Endodermal cell (in vitro differentiated cells): ENCODE data around the gene MPPE1. TPM values are rescaled to one million over a fixed set of nuclear protein-coding genes. Genes with fewer than 3 reads are reported as not detected.

Experiments
- DNase-seq: peaks from one replicate; pipeline ENCODE4 v3.0.0-alpha.2; 2017
- H3K27ac ChIP-seq: 2 replicates; pipeline ENCODE4 v1.5.1; 2013; ENCODE audit warnings: mild to moderate bottlenecking, low read depth, low read length, moderate library complexity
- H3K27me3 ChIP-seq: 2 replicates; pipeline ENCODE4 v1.6.1; 2013; ENCODE audit warnings: mild to moderate bottlenecking, low read length, moderate library complexity; ENCODE audit not compliant: insufficient read depth, control insufficient read depth, poor library complexity, severe bottlenecking
- H3K36me3 ChIP-seq: 2 replicates; pipeline ENCODE4 v1.7.0; 2013; ENCODE audit warnings: mild to moderate bottlenecking, low read length, moderate library complexity; ENCODE audit not compliant: control insufficient read depth, insufficient read depth
- H3K4me1 ChIP-seq: one replicate; pipeline ENCODE4 v1.7.0; 2013; ENCODE audit warnings: low read length; ENCODE audit not compliant: control insufficient read depth, insufficient read depth
- H3K4me3 ChIP-seq: 2 replicates; pipeline ENCODE4 v1.5.1; 2013; ENCODE audit warnings: mild to moderate bottlenecking, low read length, moderate library complexity
- H3K9ac ChIP-seq: 2 replicates; pipeline ENCODE4 v1.6.1; 2013; ENCODE audit warnings: mild to moderate bottlenecking, low read length, moderate library complexity; ENCODE audit not compliant: poor library complexity, severe bottlenecking; ENCODE audit errors: extremely low read depth
- H3K9me3 ChIP-seq: 2 replicates; pipeline ENCODE4 v1.6.1; 2013; ENCODE audit warnings: mild to moderate bottlenecking, low read length, moderate library complexity; ENCODE audit not compliant: control insufficient read depth
- H3K27ac Mint-ChIP-seq: 2 replicates; pipeline ENCODE4 v1.8.0; 2020; ENCODE audit warnings: mixed read lengths
- H3K27me3 Mint-ChIP-seq: 2 replicates; pipeline ENCODE4 v1.8.0; 2021; ENCODE audit warnings: mild to moderate bottlenecking, mixed read lengths; ENCODE audit not compliant: insufficient read depth
- H3K36me3 Mint-ChIP-seq: 2 replicates; pipeline ENCODE4 v1.8.0; 2020; ENCODE audit warnings: low read depth, mixed read lengths
- H3K4me1 Mint-ChIP-seq: 2 replicates; pipeline ENCODE4 v1.8.0; 2020; ENCODE audit warnings: mixed read lengths
- H3K4me3 Mint-ChIP-seq: 2 replicates; pipeline ENCODE4 v1.8.0; 2020; ENCODE audit warnings: mild to moderate bottlenecking, moderate library complexity, mixed read lengths
- H3K9me3 Mint-ChIP-seq: 2 replicates; pipeline ENCODE4 v1.8.0; 2020; ENCODE audit warnings: mild to moderate bottlenecking, mixed read lengths
- WGBS, 2 experiments: methylation state at CpG; one replicate each; pipeline versions ENCODE4 v1.1.5 to v1.1.7; 2013; ENCODE audit warnings: missing lambda C conversion rate in 2 of 2, mixed read lengths in 1 of 2; ENCODE audit not compliant: insufficient coverage in 1 of 2, insufficient read length in 1 of 2; 5-methylcytosine and 5-hydroxymethylcytosine counted together
- total RNA-seq, 2 donors: library from RNA; stranded (reverse); fragmentation: NEBNext Ultra II Directional in 1 of 2; extraction: Animal tissue kit (Norgen Biotek cat#: 25700) in 1 of 2; gene quantifications; 2 replicates in 1 of 2; 3 replicates in 1 of 2; pipeline ENCODE4 v1.2.1, GENCODE V29; 2021
- TF ChIP-seq, protein P1 (sequence below): fragments of 200-600 bp; sonication (generic); conservative IDR thresholded peaks from 2 replicates; pipeline ENCODE4 v1.5.0; 2021; ENCODE audit warnings: antibody characterized with exemption, mild to moderate bottlenecking

Gene MPPE1
- total RNA-seq, 2 donors from 2014 or later, result 27.3 to 33.5 TPM

DNA sequence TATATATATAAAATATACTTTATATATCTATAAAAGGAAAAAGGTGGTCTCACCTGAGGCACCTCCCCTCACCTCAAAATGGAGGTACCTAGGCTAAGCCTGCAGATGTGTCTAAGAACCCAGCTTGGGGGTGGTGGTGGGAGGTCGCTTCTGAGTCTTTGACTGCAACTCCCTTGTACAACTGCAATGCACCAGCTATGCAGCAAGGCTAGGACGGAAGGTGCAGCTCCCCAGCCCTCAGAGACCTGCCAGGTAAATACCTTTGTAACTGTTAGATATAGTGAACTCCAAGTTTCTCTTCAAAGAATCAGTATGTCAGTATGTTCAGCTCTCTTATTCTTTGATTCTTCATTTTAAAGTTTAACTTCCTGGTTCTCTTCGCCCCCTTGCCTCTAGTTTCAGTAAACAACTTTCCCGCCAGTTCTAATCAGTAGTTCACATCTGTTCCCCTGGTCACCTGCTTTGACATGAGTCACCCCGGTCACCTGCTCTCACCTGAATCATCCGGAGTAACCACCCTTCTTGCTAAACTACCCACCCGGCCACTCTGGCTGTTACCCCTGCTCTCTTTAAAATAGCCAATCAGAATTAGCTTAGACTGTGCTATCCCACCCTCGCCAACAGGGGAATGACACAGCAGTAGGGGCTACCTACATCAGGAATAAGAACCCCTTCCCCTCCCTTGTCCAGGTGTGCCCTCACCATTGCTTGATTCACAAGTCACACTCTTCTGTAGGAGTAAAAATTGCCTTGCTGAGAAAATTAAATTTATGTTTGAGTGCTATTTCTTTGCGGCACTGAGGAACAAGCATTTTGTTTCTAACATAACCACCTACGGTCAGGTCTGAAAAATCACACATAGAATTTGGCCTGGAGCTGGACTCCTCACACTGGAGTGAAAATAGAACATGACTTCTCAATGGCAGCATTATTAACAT lies 48.5 kb upstream of the MPPE1 start:
- Histone ChIP-seq H3K4me3 (no peak overlapping the region), H3K27me3 (no peaks in the 10 kb centered on the region), H3K9me3 (peaks cover 23% of the 10 kb centered on the region), H3K27ac (no peak overlapping the region), H3K36me3 (no peaks in the 10 kb centered on the region), H3K9ac (no peak overlapping the region), H3K4me1 (no peaks in the 10 kb centered on the region)
- Mint-ChIP-seq H3K4me3 (no peak overlapping the region), H3K9me3 (peaks cover 26% of the 10 kb centered on the region), H3K27me3 (no peaks in the 10 kb centered on the region), H3K36me3 (no peaks in the 10 kb centered on the region), H3K27ac (no peak overlapping the region), H3K4me1 (peaks cover 13% of the 10 kb centered on the region)
- TF ChIP-seq, protein P1, sequence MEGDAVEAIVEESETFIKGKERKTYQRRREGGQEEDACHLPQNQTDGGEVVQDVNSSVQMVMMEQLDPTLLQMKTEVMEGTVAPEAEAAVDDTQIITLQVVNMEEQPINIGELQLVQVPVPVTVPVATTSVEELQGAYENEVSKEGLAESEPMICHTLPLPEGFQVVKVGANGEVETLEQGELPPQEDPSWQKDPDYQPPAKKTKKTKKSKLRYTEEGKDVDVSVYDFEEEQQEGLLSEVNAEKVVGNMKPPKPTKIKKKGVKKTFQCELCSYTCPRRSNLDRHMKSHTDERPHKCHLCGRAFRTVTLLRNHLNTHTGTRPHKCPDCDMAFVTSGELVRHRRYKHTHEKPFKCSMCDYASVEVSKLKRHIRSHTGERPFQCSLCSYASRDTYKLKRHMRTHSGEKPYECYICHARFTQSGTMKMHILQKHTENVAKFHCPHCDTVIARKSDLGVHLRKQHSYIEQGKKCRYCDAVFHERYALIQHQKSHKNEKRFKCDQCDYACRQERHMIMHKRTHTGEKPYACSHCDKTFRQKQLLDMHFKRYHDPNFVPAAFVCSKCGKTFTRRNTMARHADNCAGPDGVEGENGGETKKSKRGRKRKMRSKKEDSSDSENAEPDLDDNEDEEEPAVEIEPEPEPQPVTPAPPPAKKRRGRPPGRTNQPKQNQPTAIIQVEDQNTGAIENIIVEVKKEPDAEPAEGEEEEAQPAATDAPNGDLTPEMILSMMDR, result no peak
- peak; percentile 83 for DNase-seq
- 92 to 93% methylated on average over 4 to 10 of the region's 10 CpGs for WGBS, 2 experiments

DNA sequence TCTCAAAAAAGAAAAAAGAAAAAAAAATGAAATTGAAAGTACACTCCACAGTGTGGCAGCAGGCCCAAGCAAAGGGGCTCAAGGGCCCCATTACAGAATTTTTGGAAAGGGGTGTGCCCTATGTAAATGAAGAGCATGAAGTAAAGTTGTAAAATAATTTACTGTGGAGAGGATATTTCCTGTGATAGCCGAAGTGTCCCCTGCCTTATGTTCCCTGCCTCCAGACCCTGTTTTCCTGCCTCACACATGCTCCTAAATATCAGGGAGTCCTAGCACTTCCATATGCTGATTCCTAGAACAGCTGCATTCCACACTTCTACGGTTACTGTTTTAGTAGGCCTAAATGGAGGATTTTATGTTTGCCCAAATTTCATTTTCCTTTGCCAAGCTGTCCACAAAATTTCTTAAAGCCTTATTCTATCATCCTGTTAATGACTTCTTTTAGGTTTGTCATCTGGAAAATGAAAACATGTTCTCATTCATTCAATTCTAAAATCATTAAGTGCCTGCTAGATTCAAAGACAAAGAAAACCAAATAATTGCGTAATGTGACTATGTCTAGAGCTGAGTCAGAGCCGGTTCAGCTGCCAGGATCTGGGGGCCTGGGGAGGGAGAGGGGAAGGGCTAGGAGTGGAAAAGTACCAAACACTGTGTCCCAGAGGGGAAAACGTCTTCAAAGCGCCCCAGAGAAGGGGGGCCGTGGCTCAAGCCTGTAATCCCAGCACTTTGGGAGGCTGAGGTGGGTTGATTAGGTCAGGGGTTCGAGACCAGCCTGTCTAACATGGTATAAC lies 47.3 kb upstream of the MPPE1 start:
- WGBS, 2 experiments, result 77 to 83% methylated on average over 7 to 8 of the region's 8 CpGs
- H3K36me3 ChIP-seq, result no peaks in the 10 kb centered on the region
- no peaks in the 10 kb centered on the region for H3K27me3 Mint-ChIP-seq
- H3K9ac ChIP-seq, result no peak overlapping the region
- H3K9me3 Mint-ChIP-seq, result peaks cover 26% of the 10 kb centered on the region
- peak overlapping the region; percentile 32 for H3K27ac Mint-ChIP-seq
- no peak overlapping the region for H3K4me3 ChIP-seq
- peaks cover 23% of the 10 kb centered on the region for H3K9me3 ChIP-seq
- no peak overlapping the region for H3K4me3 Mint-ChIP-seq
- H3K4me1 Mint-ChIP-seq, result peaks cover 12% of the 10 kb centered on the region
- H3K36me3 Mint-ChIP-seq, result no peaks in the 10 kb centered on the region
- no peaks in the 10 kb centered on the region for H3K27me3 ChIP-seq
- no peaks in the 10 kb centered on the region for H3K4me1 ChIP-seq
- DNase-seq, result peak; percentile 79
- TF ChIP-seq, protein P1, result no peak
- no peak overlapping the region for H3K27ac ChIP-seq

DNA sequence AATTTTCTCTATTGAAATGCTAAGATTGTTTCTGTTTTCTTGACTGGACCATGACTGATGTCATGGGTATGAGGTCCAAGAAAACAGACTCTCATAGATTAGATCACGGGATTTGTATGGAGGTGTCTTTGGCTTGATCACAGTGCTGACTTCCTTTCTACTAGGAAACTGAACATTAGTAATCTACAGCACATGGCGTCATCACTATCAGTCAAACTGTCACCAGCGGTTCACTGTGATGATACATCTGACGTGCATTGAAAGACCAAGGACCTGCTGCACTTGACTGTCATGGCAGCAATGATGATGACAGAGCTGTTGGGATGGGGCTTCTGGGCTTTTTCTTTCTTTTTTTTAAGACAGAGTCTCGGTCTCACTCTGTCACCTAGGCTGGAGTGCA lies 45.0 kb upstream of the MPPE1 start:
- no peak overlapping the region for H3K4me3 Mint-ChIP-seq
- H3K9me3 ChIP-seq, result peaks cover 19% of the 10 kb centered on the region
- no peak overlapping the region for H3K27ac ChIP-seq
- peaks cover 20% of the 10 kb centered on the region for H3K4me1 Mint-ChIP-seq
- H3K27me3 ChIP-seq, result no peaks in the 10 kb centered on the region
- H3K27me3 Mint-ChIP-seq, result no peaks in the 10 kb centered on the region
- H3K36me3 ChIP-seq, result no peaks in the 10 kb centered on the region
- WGBS, 2 experiments, result 94 to 100% methylated on average over 4 to 5 of the region's 5 CpGs
- H3K9me3 Mint-ChIP-seq, result peaks cover 18% of the 10 kb centered on the region
- no peak overlapping the region for H3K27ac Mint-ChIP-seq
- no peak for DNase-seq
- H3K36me3 Mint-ChIP-seq, result no peaks in the 10 kb centered on the region
- H3K4me1 ChIP-seq, result no peaks in the 10 kb centered on the region
- TF ChIP-seq, protein P1, result no peak
- no peak overlapping the region for H3K4me3 ChIP-seq
- no peak overlapping the region for H3K9ac ChIP-seq
